Calu3 (cell line): ENCODE results near the gene KRTAP10-6. TPM values are rescaled to one million over a fixed set of nuclear protein-coding genes. Genes with fewer than 3 reads are reported as not detected.
"Not testable (repeated sequence)": the region's sequence is repeated elsewhere in the genome, so short reads cannot be mapped to it uniquely, and the experiment has no call there.

ENCODE experiments used
- BruUV-seq: library from RNA; stranded (reverse); fragments of 400-500 nt; replicated peaks from 2 replicates; lab custom pipeline; 2021; lab: Mats Ljungman, UMichigan
- CTCF ChIA-PET: fragments of 300-600 bp; sonication (Branson Sonifier 250); formaldehyde crosslinking; loops from one replicate; lab custom pipeline; 2022; ENCODE audit warnings: antibody characterized with exemption; lab: Charles Lee
- DNase-seq: peaks from one replicate; pipeline ENCODE4 v3.0.0; 2022
- H3K27ac Mint-ChIP-seq: one replicate; pipeline ENCODE4 v1.8.0; 2022; ENCODE audit warnings: mixed read lengths; ENCODE audit not compliant: unreplicated experiment
- H3K27me3 Mint-ChIP-seq: one replicate; pipeline ENCODE4 v1.8.0; 2022; ENCODE audit warnings: mixed read lengths; ENCODE audit not compliant: unreplicated experiment
- H3K36me3 Mint-ChIP-seq: one replicate; pipeline ENCODE4 v1.8.0; 2022; ENCODE audit warnings: mild to moderate bottlenecking, moderate library complexity, mixed read lengths; ENCODE audit not compliant: insufficient read depth, unreplicated experiment
- H3K4me1 Mint-ChIP-seq: one replicate; pipeline ENCODE4 v1.8.0; 2022; ENCODE audit warnings: mild to moderate bottlenecking, low read depth, mixed read lengths; ENCODE audit not compliant: unreplicated experiment
- H3K4me3 Mint-ChIP-seq: one replicate; pipeline ENCODE4 v1.8.0; 2022; ENCODE audit warnings: mild to moderate bottlenecking, low read depth, moderate library complexity, mixed read lengths; ENCODE audit not compliant: unreplicated experiment
- H3K9me3 Mint-ChIP-seq: one replicate; pipeline ENCODE4 v1.8.0; 2022; ENCODE audit warnings: low read depth, mixed read lengths; ENCODE audit not compliant: unreplicated experiment
- CTCF ChIP-seq: fragments of 200-600 bp; IDR thresholded peaks from one replicate; pipeline ENCODE4 v1.8.0; 2022; ENCODE audit warnings: antibody characterized with exemption; ENCODE audit not compliant: unreplicated experiment
- intact Hi-C: fragments of 100-400 bp; cut with micrococcal nuclease; formaldehyde crosslinking; loops from one replicate; pipeline ENCODE4 v1.10.0; 2022; ENCODE audit not compliant: unreplicated experiment
- total RNA-seq: library from RNA; stranded (reverse); gene quantifications from 2 replicates; pipeline ENCODE4 v1.2.3, GENCODE V29; 2022

KRTAP10-6 gene
- total RNA-seq, 1 experiment from 2014 or later, result not detected

- no peak for TF ChIP-seq CTCF
- Mint-ChIP-seq H3K27me3 (peaks cover 97% of the 10 kb centered on the region), H3K4me3 (no peak overlapping the region), H3K36me3 (peaks cover 5% of the 10 kb centered on the region), H3K27ac (no peak overlapping the region), H3K4me1 (no peaks in the 10 kb centered on the region), H3K9me3 (no peaks in the 10 kb centered on the region)
- intact Hi-C loops, result no loop called here
- DNase-seq, result no peak
- BruUV-seq, result no TSS peak
- CTCF ChIA-PET, result no interaction called here
Observed at GRCh38 chr21:44594406-44594916, 2.2 kb upstream of the KRTAP10-6 start.

GRCh38 chr21:44593598-44594405, 1.5 kb upstream of the KRTAP10-6 start:
- Mint-ChIP-seq H3K36me3 (peaks cover 5% of the 10 kb centered on the region), H3K27me3 (peaks cover 93% of the 10 kb centered on the region), H3K4me3 (no peak overlapping the region), H3K27ac (no peak overlapping the region), H3K9me3 (no peaks in the 10 kb centered on the region), H3K4me1 (no peaks in the 10 kb centered on the region)
- no peak for TF ChIP-seq CTCF
- intact Hi-C loops, result no loop called here
- no peak for DNase-seq
- no TSS peak for BruUV-seq
- CTCF ChIA-PET, result no interaction called here

GRCh38 chr21:44591801-44592130, 539 bp downstream of the KRTAP10-6 start:
- peak overlapping the region; percentile 52 for H3K4me3 Mint-ChIP-seq
- H3K4me1 Mint-ChIP-seq, BruUV-seq, H3K36me3 Mint-ChIP-seq, DNase-seq, intact Hi-C loops, H3K27ac Mint-ChIP-seq, H3K9me3 Mint-ChIP-seq: not testable (repeated sequence)
- CTCF ChIA-PET, result interaction anchor here (0.8 kb wide), 1 partner anchor 18 kb away, joined by 3 read pairs; the partner anchor contains the start of gene KRTAP10-4
- H3K27me3 Mint-ChIP-seq, result peaks cover 80% of the 10 kb centered on the region

- H3K4me1 Mint-ChIP-seq, H3K36me3 Mint-ChIP-seq, DNase-seq, H3K27ac Mint-ChIP-seq, CTCF ChIA-PET, intact Hi-C loops, H3K9me3 Mint-ChIP-seq, BruUV-seq: not testable (repeated sequence)
- Mint-ChIP-seq H3K27me3 (peaks cover 82% of the 10 kb centered on the region), H3K4me3 (peak overlapping the region; percentile 52)
Observed at GRCh38 chr21:44590897-44591800, 1.2 kb downstream of the KRTAP10-6 start.

GRCh38 chr21:44590311-44590721, 2.0 kb downstream of the KRTAP10-6 start:
- Mint-ChIP-seq H3K4me1 (no peaks in the 10 kb centered on the region), H3K9me3 (no peaks in the 10 kb centered on the region), H3K36me3 (peaks cover 5% of the 10 kb centered on the region), H3K27ac (no peak overlapping the region), H3K4me3 (no peak overlapping the region), H3K27me3 (peaks cover 82% of the 10 kb centered on the region)
- TF ChIP-seq CTCF, result no peak
- intact Hi-C loops, result no loop called here
- no TSS peak for BruUV-seq
- CTCF ChIA-PET, result no interaction called here
- DNase-seq, result no peak
